HG02798 (cell line): Measurements from ENCODE around the gene C3orf22.

Experiments
- ATAC-seq: cut with Tn5 transposase; IDR thresholded peaks from one replicate; pipeline ENCODE4 v1.9.1; 2021; ENCODE audit warnings: mild to moderate bottlenecking; ENCODE audit not compliant: unreplicated experiment, poor library complexity

C3orf22 gene

DNA sequence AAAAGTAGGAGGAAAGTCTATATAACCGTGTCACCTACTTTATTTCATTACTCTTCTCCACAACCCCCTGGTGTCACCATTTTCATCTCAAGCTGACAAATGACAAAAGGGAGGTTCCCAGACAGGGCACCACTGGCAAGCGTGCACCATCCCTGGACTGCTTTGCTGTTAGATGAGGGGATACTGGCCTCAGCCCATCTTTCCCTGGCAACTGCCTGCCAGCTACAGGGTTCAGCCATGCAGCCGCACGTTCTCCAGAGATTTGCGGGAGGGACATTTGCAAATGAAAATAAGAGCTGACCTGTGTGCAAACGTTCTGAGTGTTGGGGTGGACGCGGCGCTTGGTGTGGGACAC, 41.8 kb downstream of the C3orf22 start:
- no peak for ATAC-seq

DNA sequence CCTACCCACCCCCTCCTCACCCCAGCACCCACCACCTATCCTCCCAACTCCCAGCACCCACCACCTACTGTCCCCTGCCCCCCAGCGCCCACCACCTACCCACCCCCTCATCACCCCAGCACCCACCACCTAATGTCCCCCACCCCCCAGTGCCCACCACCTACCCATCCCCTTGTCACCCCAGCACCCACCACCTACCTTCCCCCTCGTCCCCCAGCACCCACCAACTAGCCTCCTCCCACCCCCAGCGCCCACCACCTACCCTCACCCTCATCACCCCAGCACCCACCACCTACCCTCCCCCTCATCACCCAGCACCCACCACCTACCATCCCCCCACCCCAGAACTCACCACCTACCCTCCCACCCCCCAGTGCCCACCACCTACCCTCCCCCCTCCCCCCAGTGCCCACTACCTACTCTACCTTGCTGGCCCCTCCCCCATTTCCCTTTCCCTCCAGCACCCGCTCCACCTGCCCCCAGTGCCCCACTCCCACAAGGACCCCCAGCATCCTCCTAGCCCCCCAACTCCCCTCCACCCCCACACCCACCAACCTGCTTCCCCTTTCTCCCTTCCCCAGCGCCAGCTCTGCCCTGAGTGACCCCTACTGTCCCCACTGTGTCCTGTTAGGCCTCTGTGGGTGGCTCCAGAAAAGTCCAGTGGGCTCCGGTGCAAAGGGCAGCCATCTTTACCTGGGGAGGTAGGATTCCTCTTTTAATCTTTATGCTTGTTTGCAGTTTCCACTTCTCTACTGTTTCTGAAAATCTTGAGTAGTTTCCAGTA, 42.4 kb downstream of the C3orf22 start:
- no peak for ATAC-seq

DNA sequence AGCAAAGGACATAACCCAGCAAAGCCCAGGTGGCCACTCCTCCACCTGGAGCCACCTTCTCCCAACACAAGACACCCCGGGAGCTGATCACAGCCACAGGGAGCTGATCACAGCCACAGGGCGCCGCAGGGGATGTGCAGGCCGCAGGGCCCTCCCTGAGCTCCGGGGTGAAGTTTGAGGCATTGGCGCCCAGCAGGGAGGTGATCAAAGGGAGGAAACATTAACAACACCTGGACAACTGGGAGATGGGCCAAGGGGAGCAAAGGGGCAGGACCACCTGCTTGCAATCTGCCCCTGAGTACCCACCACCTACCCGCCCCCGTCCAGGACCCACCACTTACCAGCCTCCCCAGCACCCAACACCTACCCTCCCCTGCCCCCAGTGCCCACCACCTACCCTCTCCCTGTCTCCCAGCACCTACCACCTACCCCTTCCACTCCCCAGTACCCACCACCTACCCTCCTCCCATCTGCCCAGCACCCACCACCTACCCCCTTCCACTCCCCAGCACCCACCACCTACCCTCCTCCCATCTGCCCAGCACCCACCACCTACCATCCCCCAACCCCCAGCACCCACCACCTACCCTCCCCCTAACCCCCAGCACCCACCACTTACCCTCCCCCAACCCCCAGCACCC, 43.5 kb downstream of the C3orf22 start:
- ATAC-seq, result no peak

- no peak for ATAC-seq
These were observed 44.6 kb downstream of the C3orf22 start for GRCh38 chr3:126514161-126514560.

DNA sequence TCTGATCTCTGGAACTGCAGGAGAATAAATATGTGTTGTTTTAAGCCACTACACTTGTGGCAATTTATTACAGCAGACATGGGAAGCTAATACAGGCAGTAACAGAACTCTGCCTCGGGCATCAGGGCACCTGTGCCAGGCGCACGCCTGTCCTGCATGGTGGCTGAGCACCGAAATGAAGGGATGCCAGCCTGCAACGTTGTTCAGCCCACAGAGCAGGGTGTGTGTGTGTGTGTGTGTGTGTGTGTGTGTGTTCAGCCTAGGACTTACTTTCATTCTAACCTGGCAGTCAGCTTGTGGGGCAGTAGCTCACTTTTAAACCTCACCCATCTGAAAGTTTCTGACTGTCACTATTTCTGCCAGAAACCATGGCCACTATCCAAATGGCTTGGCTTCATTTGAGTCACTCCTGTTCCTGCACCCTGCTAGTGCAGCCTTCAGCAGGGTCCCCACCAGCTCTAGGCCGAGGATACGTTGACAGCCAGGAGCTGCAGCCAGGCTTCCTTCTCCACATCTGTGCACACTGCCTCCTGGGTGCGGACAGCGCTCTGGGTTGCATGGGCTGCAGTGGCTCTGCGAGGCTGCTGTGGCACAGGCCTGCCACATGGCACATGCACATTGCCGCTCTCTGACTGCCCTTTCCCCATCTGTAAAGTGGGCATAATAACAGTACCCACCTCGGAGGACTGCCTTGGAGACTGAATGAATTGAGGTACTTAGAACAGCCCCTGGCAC, 45.6 kb downstream of the C3orf22 start:
- no peak for ATAC-seq

- no peak for ATAC-seq
These were observed 46.7 kb downstream of the C3orf22 start for GRCh38 chr3:126512026-126512425.

DNA sequence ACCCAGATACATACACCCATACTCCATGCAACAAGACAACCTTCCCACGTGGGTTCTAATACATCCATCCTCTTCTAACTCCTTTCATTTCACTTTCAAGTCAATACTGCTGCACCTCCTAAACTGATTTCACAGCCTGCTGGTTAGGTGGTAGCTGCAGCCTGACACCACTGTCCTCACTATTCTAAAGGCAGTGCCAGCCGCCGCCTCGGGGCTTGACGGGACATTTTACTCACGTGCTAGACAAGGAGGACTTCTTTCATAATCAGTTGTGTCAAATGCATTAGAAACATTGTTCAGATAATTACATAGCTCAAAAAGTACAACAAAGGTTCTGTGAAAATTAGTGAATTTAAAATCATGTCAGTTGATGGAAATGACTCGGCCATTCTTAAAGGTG, 47.4 kb downstream of the C3orf22 start:
- ATAC-seq, result no peak

GRCh38 chr3:126510308-126510910, 48.3 kb downstream of the C3orf22 start:
- no peak for ATAC-seq

GRCh38 chr3:126509597-126510307, 49.0 kb downstream of the C3orf22 start:
- no peak for ATAC-seq

GRCh38 chr3:126508564-126508964, 50.2 kb downstream of the C3orf22 start:
- no peak for ATAC-seq

DNA sequence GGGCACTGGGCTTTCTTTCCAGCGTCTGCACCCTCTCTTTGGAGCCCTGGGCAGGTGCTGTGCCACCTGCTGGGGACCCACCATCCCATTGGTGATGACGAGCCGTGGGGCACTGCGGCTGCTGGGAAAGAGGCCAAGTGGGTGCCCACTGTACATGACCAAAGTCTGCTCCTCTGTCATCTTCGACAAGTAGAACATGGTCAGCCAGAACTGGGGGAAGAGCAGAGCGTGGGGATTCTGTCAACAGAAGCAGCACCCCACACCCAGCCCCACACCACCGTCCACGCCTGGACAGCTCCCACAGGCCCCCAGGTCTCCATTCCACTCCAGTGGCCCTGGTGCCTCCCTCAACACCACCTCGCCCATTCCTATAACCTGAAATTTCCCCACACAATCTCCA, 50.8 kb downstream of the C3orf22 start:
- ATAC-seq, result no peak

- no peak for ATAC-seq
These were observed 55.0 kb downstream of the C3orf22 start for GRCh38 chr3:126503701-126504100.

DNA sequence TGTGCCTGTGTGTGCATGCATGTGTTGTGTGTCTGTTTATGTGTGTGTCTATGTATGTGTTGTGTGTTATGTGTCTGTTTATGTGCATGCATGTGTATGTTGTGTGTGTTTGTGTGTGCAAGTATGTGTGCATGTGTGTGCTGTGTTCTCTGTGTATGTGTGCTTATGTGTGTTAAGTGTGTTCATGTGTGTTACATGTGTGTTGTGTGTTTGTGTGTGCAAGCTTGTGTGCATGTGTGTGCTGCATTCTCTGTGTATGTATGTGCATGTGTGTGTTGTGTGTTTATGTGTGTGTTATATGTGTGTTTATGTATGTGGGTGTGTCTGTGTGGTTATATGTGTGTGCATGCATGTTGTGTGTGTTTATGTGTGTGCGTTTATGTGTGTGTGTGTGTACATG, 56.1 kb downstream of the C3orf22 start:
- no peak for ATAC-seq

GRCh38 chr3:126501736-126502135, 57.0 kb downstream of the C3orf22 start:
- ATAC-seq, result no peak

DNA sequence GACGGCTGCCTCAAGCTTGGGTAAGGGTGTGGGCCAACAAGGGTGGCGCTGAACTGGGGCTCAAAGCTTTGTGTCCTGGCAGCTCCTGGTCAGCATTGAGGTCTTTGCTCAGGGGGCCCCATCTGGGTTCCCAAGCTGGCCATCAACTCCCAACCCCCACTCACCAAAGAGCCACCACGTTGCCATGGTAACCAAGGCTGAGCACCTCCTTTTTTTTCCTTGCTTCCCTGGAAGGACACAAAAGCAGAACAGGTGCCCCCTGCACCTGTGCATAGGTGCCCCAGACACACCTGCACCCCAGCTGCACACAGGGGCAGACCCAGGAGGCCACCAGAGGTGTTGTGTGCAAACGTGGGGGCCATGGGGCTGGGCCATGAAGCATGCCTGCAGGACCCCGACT, 57.7 kb downstream of the C3orf22 start:
- no peak for ATAC-seq

DNA sequence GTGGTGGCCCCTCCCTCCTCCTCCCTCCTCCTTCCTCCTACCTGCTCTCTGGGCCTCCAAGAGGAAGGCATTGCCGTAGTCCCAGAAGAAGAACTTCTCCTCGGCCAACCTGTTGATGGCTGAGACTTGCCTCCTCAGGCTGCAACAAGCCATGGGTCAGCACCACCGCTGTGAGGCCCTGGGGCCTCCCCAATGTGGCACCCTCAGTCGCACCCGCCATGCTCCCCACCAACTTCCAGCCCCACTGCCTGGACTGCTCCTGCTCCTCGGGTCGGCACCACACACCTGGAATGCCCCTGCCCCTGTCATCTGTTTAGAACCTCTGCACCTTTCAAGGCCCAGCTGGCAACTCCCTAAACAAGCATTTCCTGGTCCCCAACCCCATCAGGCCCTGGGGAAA, 58.7 kb downstream of the C3orf22 start:
- no peak for ATAC-seq
